ENCODE data around the gene TYW1B. TPM values are rescaled to one million over a fixed set of nuclear protein-coding genes. Genes with fewer than 3 reads are reported as not detected.
"Not testable (repeated sequence)": the region's sequence is repeated elsewhere in the genome, so short reads cannot be mapped to it uniquely, and the experiment has no call there.

The TYW1B gene
- total RNA-seq, 1 donor: 6.7 TPM

- no peak for DNase-seq (ENCODE audit: low read depth in 2 of 3, low spot score in 2 of 3)
Observed at GRCh38 chr7:72706521-72706920, 121.5 kb downstream of the TYW1B start.

- DNase-seq (ENCODE audit: low read depth in 2 of 3, low spot score in 2 of 3): not testable (repeated sequence)
Observed at GRCh38 chr7:72705693-72706092, 122.3 kb downstream of the TYW1B start.

- no peak for DNase-seq (ENCODE audit: low read depth in 2 of 3, low spot score in 2 of 3)
Observed at GRCh38 chr7:72704894-72705293, 123.1 kb downstream of the TYW1B start.

- not testable (repeated sequence) for DNase-seq (ENCODE audit: low read depth in 2 of 3, low spot score in 2 of 3)
Observed at GRCh38 chr7:72700548-72700947, 127.5 kb downstream of the TYW1B start.

- not testable (repeated sequence) for DNase-seq (ENCODE audit: low read depth in 2 of 3, low spot score in 2 of 3)
Observed at GRCh38 chr7:72697066-72697465, 130.9 kb downstream of the TYW1B start.

- not testable (repeated sequence) for DNase-seq (ENCODE audit: low read depth in 2 of 3, low spot score in 2 of 3)
Observed at GRCh38 chr7:72696643-72697042, 131.4 kb downstream of the TYW1B start.

GRCh38 chr7:72695482-72695881 is 132.5 kb downstream of the TYW1B start:
- DNase-seq (ENCODE audit: low read depth in 2 of 3, low spot score in 2 of 3): not testable (repeated sequence)

GRCh38 chr7:72691442-72691841 is 136.6 kb downstream of the TYW1B start:
- not testable (repeated sequence) for DNase-seq (ENCODE audit: low read depth in 2 of 3, low spot score in 2 of 3)

GRCh38 chr7:72690177-72690576 is 137.8 kb downstream of the TYW1B start:
- DNase-seq (ENCODE audit: low read depth in 2 of 3, low spot score in 2 of 3): peak in 1 of 3 donors; percentile 26

GRCh38 chr7:72689344-72689743 is 138.7 kb downstream of the TYW1B start:
- DNase-seq (ENCODE audit: low read depth in 2 of 3, low spot score in 2 of 3): not testable (repeated sequence)

GRCh38 chr7:72681211-72681610 is 146.8 kb downstream of the TYW1B start:
- DNase-seq (ENCODE audit: low read depth in 2 of 3, low spot score in 2 of 3): not testable (repeated sequence)

- not testable (repeated sequence) for DNase-seq (ENCODE audit: low read depth in 2 of 3, low spot score in 2 of 3)
Observed at GRCh38 chr7:72676880-72677279, 151.1 kb downstream of the TYW1B start.

- DNase-seq (ENCODE audit: low read depth in 2 of 3, low spot score in 2 of 3): not testable (repeated sequence)
Observed at GRCh38 chr7:72676086-72676690, 151.8 kb downstream of the TYW1B start.

GRCh38 chr7:72675686-72676085 is 152.3 kb downstream of the TYW1B start:
- not testable (repeated sequence) for DNase-seq (ENCODE audit: low read depth in 2 of 3, low spot score in 2 of 3)

GRCh38 chr7:72674394-72674793 is 153.6 kb downstream of the TYW1B start:
- DNase-seq (ENCODE audit: low read depth in 2 of 3, low spot score in 2 of 3): no peak

- DNase-seq (ENCODE audit: low read depth in 2 of 3, low spot score in 2 of 3): not testable (repeated sequence)
Observed at GRCh38 chr7:72670850-72671249, 157.2 kb downstream of the TYW1B start.

- DNase-seq (ENCODE audit: low read depth in 2 of 3, low spot score in 2 of 3): not testable (repeated sequence)
Observed at GRCh38 chr7:72668435-72668834, 159.6 kb downstream of the TYW1B start.

GRCh38 chr7:72667049-72667448 is 161.0 kb downstream of the TYW1B start:
- DNase-seq (ENCODE audit: low read depth in 2 of 3, low spot score in 2 of 3): not testable (repeated sequence)

- not testable (repeated sequence) for DNase-seq (ENCODE audit: low read depth in 2 of 3, low spot score in 2 of 3)
Observed at GRCh38 chr7:72648574-72648973, 179.4 kb downstream of the TYW1B start.

- not testable (repeated sequence) for DNase-seq (ENCODE audit: low read depth in 2 of 3, low spot score in 2 of 3)
Observed at GRCh38 chr7:72643708-72644107, 184.3 kb downstream of the TYW1B start.

GRCh38 chr7:72641485-72642248 is 186.3 kb downstream of the TYW1B start:
- not testable (repeated sequence) for DNase-seq (ENCODE audit: low read depth in 2 of 3, low spot score in 2 of 3)

- DNase-seq (ENCODE audit: low read depth in 2 of 3, low spot score in 2 of 3): not testable (repeated sequence)
Observed at GRCh38 chr7:72640740-72641139, 187.3 kb downstream of the TYW1B start.

All from hematopoietic multipotent progenitor cell (in vitro differentiated cells).